Measurements from ENCODE around the gene RAB29.

The RAB29 gene

DNA sequence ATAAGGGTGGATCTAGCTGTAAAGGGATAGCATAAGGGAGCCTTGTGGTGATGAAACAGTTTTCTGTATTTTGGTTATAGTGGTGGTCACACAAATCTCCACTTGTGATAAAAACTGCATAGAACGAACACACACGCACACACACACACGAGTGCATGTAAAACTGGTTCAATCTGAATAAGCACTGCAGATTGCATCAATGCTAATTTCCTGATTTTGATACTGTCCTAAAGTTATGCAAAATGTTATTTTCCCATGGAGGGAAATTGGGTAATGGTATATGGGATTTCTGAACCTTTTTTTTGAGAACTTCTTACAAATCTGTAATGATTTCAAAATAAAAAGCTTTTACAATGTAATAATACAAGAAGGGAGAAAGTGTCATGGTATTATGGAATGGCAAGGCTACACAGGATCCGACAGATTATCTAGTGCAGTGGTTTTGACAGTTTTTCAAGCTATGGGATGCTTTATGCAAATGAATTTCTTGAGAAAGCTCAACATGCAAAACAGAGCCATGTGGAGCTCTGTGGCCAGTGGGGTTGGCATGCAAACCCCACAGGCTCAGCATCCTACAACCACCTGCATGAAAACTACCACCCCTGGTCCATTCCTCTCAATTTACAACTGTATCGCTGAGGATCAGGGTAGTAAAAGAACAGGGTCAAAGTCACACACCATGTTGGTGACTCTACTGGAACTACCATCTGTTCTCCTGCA lies 18.9 kb upstream of the RAB29 start:
- DNase-seq = no peak

- no peak for DNase-seq
Measured at GRCh38 chr1:205792961-205793673, 17.8 kb upstream of the RAB29 start.

DNA sequence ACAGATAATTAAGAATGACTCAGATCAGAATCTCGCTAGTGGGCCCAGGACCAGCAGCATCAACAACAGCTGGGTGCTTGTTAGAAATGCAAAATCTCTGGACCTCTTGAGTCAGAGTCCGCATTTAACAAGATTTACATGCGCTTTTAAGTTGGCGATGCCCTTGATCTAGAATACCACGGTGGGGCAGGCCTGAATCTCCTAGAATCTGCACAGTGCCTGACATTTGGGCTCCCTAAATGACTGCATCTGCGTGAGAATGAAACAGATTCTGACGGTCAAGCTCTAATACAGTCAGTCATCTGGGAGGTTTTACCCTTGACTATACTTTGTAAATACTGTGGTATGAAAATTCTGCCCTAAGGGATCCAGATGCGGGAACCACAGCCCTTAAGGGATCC lies 17.2 kb upstream of the RAB29 start:
- no peak for DNase-seq

GRCh38 chr1:205791568-205792180 lies 16.4 kb upstream of the RAB29 start:
- DNase-seq = peak; percentile 55

DNA sequence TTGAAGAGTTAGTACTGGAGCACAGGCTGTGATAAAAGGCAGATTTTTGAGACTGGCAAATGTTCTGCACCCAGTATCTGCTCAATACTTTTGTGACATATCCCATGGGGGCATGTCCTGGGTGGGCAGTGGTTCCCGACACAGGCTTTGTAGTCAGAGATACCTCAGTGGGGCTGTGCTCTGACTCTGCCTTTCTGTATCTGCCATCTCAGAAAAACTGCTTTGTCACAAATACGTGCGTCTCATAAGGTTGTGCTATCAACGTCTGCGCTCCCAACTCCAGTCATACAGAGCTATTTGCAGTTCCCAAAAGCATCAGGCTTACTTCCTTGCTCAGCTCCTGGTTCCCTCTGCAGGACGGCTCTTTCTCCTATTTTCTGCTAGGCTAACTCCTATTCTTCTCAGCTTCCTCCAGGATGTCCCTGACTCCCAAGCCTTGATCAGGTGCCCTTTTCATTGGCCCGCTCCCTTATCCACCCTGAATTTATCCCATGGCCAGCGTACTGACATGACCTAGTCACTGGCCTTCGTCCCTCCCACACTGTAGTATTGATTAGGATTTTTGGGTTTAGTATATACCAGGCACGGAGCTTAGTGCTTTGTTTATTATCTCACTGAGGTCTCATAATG lies 12.1 kb upstream of the RAB29 start:
- DNase-seq = no peak

GRCh38 chr1:205786601-205787000 lies 11.3 kb upstream of the RAB29 start:
- DNase-seq = no peak

DNA sequence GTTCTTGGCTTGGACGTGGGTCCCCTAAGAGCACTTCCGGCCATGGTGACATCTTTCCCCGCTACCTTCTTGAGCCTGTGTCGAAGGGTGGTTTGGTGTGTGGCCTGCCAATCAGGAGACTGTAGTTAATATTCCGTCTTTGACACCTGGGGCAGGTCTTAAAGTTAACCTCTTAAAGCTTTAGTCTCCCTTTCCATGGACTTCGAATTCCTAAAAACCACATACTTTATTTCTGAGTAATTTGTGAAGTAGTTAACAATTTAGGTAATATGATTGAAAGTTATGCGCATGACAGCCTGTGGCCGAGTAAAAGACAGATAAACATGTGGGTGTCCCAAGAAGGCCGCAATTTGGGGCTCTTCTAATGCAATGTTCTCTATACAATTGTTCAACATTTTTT lies 10.2 kb upstream of the RAB29 start:
- no peak for DNase-seq

DNA sequence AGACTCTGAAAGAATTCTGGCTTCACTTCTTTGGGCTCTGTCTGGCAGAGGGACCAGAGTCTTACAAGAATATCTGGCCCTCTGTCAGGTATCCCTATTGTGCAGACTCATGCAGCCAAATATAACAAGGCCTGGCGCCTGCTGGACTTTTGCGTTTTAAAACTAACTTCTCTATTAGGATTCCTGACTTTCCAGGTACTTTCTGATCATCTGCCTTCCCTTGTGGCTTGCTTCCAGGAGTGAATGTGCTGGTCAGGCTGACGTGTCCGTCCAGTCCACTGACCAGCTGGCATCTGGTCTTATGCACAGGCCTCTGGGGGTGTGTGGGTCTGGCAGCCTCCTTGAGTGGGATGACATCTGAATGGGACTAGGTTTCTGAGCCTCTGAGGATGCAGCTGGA lies 8.6 kb upstream of the RAB29 start:
- DNase-seq = no peak

DNA sequence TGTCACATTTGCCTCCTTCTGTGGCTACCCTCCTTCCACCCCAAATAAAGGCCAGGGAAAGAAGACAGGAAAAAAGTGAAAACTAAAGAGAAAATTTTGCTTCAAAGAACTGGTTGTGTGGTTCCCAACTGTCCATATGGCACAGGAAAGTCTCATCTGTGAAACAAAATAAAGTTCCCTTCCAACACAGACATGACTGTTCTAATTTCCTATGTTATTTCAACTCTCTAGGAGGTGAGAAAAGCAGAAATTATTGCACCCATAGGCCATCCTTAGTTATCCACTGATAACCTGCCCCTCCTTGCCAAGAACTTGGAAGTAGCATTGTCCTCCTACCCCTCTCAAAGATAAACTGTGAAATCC lies 8.1 kb upstream of the RAB29 start:
- no peak for DNase-seq

- DNase-seq = no peak
Measured at GRCh38 chr1:205782627-205783432, 7.5 kb upstream of the RAB29 start.

DNA sequence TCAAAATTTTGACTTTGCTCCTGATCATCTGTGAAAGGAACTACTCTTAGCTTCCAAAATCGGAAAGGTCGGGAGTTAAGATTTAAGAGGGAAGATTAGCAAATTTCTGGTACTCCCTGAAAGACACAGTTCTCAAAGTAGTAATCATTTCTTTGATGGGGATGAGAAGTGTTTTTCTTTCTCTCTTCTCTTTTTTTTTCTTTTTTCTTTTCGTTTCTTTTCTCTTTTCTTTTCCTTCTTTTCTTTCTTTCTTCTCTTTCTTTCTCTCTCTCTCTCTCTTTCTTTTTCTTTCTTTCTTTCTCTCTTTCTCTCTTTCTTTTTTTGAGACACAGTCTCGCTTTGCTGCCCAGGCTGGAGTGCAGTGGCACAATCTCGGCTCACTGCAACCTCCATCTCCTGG lies 5.1 kb upstream of the RAB29 start:
- DNase-seq = no peak

- no peak for DNase-seq
Measured at GRCh38 chr1:205777994-205778393, 2.7 kb upstream of the RAB29 start.

DNA sequence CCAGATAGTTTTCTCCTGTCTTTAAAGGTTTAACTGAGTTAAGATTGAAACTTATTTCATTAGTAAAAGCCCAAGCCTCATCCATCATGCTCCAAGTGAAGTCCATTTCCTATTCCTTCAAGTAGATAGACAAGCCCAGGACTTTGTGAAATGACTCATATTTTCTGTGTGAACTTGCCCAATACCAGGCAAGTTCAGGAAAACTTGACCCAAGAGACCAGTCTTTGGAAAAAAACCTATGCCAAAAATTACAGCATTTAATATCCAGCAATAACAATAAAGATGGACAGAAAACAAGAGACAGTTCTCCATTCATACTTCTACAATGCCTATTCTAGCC lies 405 bp upstream of the RAB29 start:
- no peak for DNase-seq

- DNase-seq = no peak
Measured at GRCh38 chr1:205774198-205775014, 876 bp downstream of the RAB29 start.

- no peak for DNase-seq
Measured at GRCh38 chr1:205772607-205773032, 2.7 kb downstream of the RAB29 start.

DNA sequence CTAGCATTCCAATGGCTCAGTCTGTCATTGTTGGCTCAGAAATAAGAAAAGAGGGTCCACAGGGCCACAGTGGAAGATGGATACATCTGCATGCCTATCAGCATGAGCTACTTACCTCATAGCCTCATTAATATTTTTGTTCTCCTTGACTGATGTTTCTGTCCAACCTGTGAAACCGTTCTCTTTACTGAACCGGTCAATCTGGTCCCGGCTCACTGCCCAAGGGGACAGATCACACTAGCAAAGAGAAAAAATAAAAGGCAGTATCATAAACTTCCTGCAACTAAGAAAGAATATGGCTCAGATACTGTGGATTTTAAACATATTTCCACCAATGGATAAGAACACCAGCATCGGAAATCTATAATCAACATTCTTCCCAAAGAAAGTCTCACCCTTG lies 4.7 kb downstream of the RAB29 start:
- DNase-seq = no peak

GRCh38 chr1:205769641-205770365 lies 5.5 kb downstream of the RAB29 start:
- no peak for DNase-seq

GRCh38 chr1:205767248-205767647 lies 8.0 kb downstream of the RAB29 start:
- DNase-seq = no peak

- DNase-seq = no peak
Measured at GRCh38 chr1:205766570-205766969, 8.7 kb downstream of the RAB29 start.

DNA sequence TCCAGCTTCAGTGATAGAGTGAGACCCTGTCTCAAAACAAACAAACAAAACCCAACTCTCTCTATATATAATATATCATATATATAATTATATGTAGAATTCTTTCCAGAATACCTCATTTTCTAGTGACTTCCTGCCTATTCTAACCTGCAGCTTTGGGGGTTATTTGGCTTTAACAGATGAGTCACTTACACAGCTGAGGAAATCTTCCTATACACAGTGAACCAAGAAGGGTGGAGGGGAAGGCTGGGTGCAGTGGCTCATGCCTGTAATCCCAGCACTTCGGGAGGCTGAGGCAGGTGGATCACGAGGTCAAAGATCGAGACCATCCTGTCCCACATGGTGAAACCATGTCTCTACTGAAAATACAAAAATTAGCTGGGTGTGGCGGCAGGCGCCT lies 9.2 kb downstream of the RAB29 start:
- no peak for DNase-seq

GRCh38 chr1:205764578-205764977 lies 10.7 kb downstream of the RAB29 start:
- no peak for DNase-seq

- DNase-seq = no peak
Measured at GRCh38 chr1:205763980-205764379, 11.3 kb downstream of the RAB29 start.
